ENCODE results near the gene ANO2. TPM values are rescaled to one million over a fixed set of nuclear protein-coding genes. Genes with fewer than 3 reads are reported as not detected.

Gene ANO2
- total RNA-seq, 4 donors from 2014 or later: 0.59 to 51.7 (median 15.1) TPM

DNA sequence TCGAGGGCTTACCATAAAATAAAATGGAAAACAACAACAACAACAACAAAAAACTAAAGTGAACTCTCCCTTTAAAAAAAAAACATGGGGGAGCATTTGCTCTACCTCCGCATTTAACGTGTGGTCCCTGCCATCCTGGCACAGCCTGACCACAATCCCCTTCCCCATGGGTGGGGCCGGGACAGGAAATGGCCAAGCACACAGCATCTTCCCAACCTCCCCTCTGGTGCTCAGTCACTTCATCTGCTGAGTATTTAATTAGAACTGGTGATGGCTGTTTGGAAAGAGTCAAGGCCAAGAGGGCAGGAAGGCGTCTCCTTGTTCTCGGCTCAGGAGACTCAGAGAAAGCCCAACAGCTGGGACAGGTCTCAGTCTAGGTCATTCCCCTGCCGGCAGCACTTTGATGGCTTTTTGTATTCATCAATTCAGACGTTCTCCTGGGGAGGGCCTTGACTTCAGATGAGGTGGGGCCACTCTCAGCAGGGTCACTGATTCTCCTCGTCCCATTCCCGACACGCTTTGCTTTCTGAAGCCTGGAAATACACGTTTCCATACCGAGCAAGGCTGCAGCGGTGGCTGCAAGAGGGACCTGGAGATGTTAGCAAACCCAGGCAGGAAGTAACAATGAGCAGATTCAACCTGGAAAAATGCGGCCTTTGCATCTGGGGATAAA, 44.4 kb downstream of the ANO2 start:
- H3K4me1 ChIP-seq: no peaks in the 10 kb centered on the region
- no peaks in the 10 kb centered on the region for H3K27me3 ChIP-seq
- no peak overlapping the region for H3K4me3 ChIP-seq
- intact Hi-C loops (cut with DNase I; ENCODE audit: low total_unique reads): no loop called here
- H3K36me3 ChIP-seq: no peaks in the 10 kb centered on the region
- TF ChIP-seq, protein P1, sequence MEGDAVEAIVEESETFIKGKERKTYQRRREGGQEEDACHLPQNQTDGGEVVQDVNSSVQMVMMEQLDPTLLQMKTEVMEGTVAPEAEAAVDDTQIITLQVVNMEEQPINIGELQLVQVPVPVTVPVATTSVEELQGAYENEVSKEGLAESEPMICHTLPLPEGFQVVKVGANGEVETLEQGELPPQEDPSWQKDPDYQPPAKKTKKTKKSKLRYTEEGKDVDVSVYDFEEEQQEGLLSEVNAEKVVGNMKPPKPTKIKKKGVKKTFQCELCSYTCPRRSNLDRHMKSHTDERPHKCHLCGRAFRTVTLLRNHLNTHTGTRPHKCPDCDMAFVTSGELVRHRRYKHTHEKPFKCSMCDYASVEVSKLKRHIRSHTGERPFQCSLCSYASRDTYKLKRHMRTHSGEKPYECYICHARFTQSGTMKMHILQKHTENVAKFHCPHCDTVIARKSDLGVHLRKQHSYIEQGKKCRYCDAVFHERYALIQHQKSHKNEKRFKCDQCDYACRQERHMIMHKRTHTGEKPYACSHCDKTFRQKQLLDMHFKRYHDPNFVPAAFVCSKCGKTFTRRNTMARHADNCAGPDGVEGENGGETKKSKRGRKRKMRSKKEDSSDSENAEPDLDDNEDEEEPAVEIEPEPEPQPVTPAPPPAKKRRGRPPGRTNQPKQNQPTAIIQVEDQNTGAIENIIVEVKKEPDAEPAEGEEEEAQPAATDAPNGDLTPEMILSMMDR (IDR thresholded peaks at IDR 0.05): no peak
- no peak for TF ChIP-seq POLR2A (IDR thresholded peaks at IDR 0.05)
- no peak overlapping the region for H3K27ac ChIP-seq
- no peaks in the 10 kb centered on the region for H3K9me3 ChIP-seq
- DNase-seq: no peak

DNA sequence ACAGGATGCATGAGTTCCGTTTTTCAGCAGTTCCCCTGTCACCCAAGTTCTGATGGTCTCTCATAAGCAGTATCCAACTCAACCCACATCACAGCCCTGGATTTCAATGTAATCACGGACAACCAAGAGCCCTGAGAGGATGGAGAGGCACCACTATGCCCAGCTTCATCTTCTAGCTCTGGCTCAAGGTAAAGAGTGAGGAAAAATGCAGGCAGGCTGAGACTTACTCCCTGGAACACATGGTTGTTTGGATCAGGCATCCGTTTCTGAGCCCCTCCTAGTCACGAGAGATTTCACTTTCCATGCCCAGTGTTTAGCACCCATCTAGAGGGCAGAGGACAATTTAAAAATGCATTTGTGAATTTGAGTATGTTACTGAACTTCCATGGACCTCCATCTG, 45.0 kb downstream of the ANO2 start:
- intact Hi-C loops (cut with DNase I; ENCODE audit: low total_unique reads): no loop called here
- H3K9me3 ChIP-seq: no peaks in the 10 kb centered on the region
- H3K4me3 ChIP-seq: no peak overlapping the region
- no peak overlapping the region for H3K27ac ChIP-seq
- no peak for DNase-seq
- no peaks in the 10 kb centered on the region for H3K4me1 ChIP-seq
- no peaks in the 10 kb centered on the region for H3K27me3 ChIP-seq
- TF ChIP-seq POLR2A (IDR thresholded peaks at IDR 0.05): no peak
- TF ChIP-seq, protein P1 (IDR thresholded peaks at IDR 0.05): no peak
- H3K36me3 ChIP-seq: no peaks in the 10 kb centered on the region

DNA sequence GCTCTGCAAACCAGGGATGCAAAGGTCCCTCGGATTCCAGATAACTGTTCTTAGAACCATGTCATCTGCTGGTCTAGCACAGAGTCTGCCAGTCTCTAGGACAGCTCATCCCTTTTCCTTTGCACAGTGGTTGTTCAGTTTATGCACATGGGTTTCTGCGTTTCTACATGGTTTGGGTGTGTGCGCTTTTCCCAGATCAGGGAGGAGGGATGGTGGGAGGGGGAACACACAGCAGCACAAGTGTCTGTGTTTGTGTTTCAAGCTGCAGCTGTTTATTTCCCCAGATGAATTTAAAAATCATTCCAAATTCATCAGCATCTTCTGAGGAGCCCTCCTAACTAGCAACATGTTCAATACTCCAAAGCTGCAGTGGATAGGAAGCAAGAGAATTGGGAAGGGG, 45.4 kb downstream of the ANO2 start:
- TF ChIP-seq, protein P1 (IDR thresholded peaks at IDR 0.05): no peak
- TF ChIP-seq POLR2A (IDR thresholded peaks at IDR 0.05): no peak
- Histone ChIP-seq H3K9me3 (no peaks in the 10 kb centered on the region), H3K27ac (no peak overlapping the region), H3K27me3 (no peaks in the 10 kb centered on the region), H3K36me3 (no peaks in the 10 kb centered on the region), H3K4me1 (no peaks in the 10 kb centered on the region), H3K4me3 (no peak overlapping the region)
- no peak for DNase-seq
- intact Hi-C loops (cut with DNase I; ENCODE audit: low total_unique reads): no loop called here

DNA sequence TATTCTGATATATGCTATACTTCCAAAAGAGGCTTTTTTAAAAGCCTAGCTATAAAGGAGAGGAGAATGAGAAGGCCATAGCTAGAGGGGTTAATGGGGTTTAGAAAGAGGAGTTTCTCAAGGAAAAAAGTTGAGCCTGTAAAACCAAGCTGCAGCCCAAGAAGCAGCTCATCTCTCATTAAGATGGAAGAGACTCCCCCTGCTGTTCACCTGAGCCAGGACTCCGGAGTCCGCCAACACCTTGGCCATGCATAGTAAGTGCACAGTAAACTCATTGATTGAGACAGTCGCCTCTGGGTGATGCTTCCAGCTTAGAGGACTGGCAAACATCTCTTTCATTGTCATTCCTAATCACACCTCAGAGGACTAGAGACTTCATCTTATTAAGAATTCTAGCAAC, 46.2 kb downstream of the ANO2 start:
- no peaks in the 10 kb centered on the region for H3K27me3 ChIP-seq
- H3K27ac ChIP-seq: no peak overlapping the region
- TF ChIP-seq, protein P1 (IDR thresholded peaks at IDR 0.05): no peak
- no peak for TF ChIP-seq POLR2A (IDR thresholded peaks at IDR 0.05)
- H3K4me1 ChIP-seq: no peaks in the 10 kb centered on the region
- intact Hi-C loops (cut with DNase I; ENCODE audit: low total_unique reads): no loop called here
- no peak for DNase-seq
- no peaks in the 10 kb centered on the region for H3K36me3 ChIP-seq
- no peak overlapping the region for H3K4me3 ChIP-seq
- H3K9me3 ChIP-seq: no peaks in the 10 kb centered on the region

DNA sequence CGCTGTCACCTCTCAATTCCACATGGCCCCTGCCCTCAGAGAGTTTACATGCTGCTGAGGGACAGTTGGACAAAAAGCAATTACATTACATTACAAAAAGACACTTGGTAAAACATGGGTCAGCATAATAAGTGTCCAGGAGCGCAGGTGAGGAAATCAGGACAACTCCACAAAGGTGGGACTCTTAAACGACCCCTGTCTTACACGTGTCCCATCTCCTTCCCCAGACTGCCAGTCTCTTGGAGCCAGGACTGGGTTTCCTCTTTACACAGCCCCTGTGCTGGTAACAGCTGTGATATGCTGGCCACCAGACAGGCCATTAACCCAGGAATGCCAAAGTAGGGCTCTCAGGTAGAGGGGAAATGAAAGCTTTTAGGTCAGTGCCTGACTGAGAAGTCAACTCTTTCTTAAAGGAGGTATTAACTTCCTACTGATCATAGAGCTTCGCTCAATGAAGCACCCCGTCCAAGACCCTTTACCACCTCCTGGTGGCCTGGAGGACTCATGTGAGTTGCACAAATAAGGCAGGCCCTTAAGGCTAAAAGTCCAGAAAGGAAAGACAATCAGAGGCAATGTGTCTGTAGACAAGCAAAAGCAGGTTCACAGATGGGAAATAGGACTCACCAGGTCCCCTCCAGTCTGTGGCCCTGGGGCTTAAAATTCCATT, 55.5 kb downstream of the ANO2 start:
- TF ChIP-seq, protein P1 (IDR thresholded peaks at IDR 0.05): no peak
- no peak for TF ChIP-seq POLR2A (IDR thresholded peaks at IDR 0.05)
- H3K4me3 ChIP-seq: no peak overlapping the region
- H3K27ac ChIP-seq: no peak overlapping the region
- no peaks in the 10 kb centered on the region for H3K9me3 ChIP-seq
- intact Hi-C loops (cut with DNase I; ENCODE audit: low total_unique reads): no loop called here
- H3K4me1 ChIP-seq: no peaks in the 10 kb centered on the region
- H3K27me3 ChIP-seq: no peaks in the 10 kb centered on the region
- H3K36me3 ChIP-seq: no peaks in the 10 kb centered on the region
- DNase-seq: no peak

Data from uterus (tissue), 4 donors.